GM12891 (cell line): ENCODE measurements around the gene RNF150.

Experiments
- PAX5 ChIP-seq: IDR thresholded peaks from 2 replicates; pipeline ENCODE4 v1.6.1; 2011; ENCODE audit warnings: low read length, moderate library complexity, mild to moderate bottlenecking; ENCODE audit not compliant: insufficient read depth, severe bottlenecking
- POLR2A ChIP-seq: IDR thresholded peaks from 2 replicates; pipeline ENCODE4 v1.6.1; 2011; ENCODE audit warnings: low read depth, low read length, control low read depth
- POLR2AphosphoS5 ChIP-seq: IDR thresholded peaks from 2 replicates; pipeline ENCODE4 v1.6.1; 2011; ENCODE audit warnings: low read depth, low read length, control low read depth
- POU2F2 ChIP-seq: IDR thresholded peaks from 2 replicates; pipeline ENCODE4 v1.6.1; 2011; ENCODE audit warnings: low read depth, mild to moderate bottlenecking, control low read depth, low read length, moderate library complexity
- SPI1 ChIP-seq: IDR thresholded peaks from 2 replicates; pipeline ENCODE4 v1.6.1; 2011; ENCODE audit warnings: low read depth, low read length, control low read depth
- TAF1 ChIP-seq: IDR thresholded peaks from 2 replicates; pipeline ENCODE4 v1.6.1; 2011; ENCODE audit warnings: low read depth, low read length, control low read depth

DNA sequence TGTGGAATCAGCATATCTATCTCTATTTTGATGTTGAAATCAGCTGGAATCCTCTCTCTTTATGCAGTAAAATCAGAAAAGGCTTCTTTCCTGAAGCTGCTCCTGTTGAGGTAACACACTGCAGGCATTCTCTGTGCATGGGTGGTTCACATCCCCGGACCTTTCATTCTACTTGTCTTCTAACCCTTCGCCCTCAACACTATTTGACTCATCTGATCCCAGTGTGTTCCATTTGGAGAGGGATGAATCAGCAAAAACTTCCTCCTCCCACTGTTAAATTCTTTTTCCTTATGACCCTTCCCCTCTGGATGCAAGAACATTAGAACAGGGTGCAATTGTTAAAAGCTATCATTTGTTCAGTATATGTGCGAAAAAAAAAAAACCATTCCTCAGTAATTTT is 67.4 kb downstream of the RNF150 start:
- TF ChIP-seq POLR2A, result no peak
- TF ChIP-seq PAX5, result no peak
- no peak for TF ChIP-seq TAF1
- no peak for TF ChIP-seq POLR2AphosphoS5
- no peak for TF ChIP-seq SPI1
- no peak for TF ChIP-seq POU2F2
